IPS DF 4.7 (cell line): ENCODE measurements around the gene ANKRD13B.

Source experiments
- DNase-seq: peaks from one replicate; pipeline ENCODE4 v3.0.0-alpha.2; 2013; ENCODE audit warnings: low spot score; ENCODE audit errors: extremely low read depth

The ANKRD13B gene

DNA sequence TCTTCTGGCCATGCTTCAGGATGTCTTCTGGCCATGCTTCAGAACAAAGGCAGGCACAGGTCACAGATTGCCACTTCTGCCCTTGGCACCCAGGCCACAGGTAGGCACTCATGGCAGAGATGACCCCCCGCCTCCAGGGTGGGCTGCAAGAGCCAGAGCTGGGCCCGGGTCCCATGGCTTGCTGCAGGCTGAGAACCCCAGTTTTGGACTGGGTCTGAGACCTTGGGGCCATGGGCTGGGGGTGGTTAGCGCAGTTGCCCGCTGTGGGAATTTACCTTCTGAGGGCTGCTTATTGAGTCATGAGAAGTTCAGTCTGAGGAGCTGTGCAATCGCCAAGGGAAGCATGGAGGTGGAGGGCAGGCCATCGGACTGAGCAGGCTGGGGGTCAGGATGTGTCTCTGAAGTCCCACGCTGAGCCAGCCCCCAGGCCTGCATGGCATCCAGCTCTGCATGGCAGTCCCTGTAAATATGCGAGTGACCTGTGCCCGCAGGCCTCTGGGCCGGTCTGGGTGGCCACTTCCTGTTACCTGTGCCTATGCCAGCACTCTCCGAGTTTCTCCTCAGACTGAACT, 1.7 kb downstream of the ANKRD13B start:
- DNase-seq: no peak

- DNase-seq: no peak
Observed at GRCh38 chr17:29595107-29595942, 2.4 kb downstream of the ANKRD13B start.

- no peak for DNase-seq
Observed at GRCh38 chr17:29595943-29596774, 3.2 kb downstream of the ANKRD13B start.

DNA sequence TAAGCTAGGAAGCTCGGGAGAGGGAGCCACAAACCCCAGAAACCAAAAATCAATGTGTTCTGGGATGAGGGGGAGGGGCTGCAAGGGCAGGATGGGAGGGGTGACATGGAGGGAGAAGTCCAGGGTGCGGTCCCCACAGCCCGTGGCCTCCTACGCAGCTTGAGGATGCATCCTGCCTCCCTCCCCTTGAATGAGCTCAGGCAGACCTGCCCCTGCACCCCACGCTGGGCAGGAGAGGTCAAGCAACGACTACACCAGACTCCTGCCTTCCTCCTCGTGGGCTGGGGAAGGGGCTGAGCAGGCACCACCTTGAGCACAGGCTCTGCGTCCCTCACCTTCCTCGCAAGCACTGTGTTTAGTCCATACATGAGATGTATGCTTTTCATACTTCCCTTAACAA, 3.9 kb downstream of the ANKRD13B start:
- DNase-seq: no peak

DNA sequence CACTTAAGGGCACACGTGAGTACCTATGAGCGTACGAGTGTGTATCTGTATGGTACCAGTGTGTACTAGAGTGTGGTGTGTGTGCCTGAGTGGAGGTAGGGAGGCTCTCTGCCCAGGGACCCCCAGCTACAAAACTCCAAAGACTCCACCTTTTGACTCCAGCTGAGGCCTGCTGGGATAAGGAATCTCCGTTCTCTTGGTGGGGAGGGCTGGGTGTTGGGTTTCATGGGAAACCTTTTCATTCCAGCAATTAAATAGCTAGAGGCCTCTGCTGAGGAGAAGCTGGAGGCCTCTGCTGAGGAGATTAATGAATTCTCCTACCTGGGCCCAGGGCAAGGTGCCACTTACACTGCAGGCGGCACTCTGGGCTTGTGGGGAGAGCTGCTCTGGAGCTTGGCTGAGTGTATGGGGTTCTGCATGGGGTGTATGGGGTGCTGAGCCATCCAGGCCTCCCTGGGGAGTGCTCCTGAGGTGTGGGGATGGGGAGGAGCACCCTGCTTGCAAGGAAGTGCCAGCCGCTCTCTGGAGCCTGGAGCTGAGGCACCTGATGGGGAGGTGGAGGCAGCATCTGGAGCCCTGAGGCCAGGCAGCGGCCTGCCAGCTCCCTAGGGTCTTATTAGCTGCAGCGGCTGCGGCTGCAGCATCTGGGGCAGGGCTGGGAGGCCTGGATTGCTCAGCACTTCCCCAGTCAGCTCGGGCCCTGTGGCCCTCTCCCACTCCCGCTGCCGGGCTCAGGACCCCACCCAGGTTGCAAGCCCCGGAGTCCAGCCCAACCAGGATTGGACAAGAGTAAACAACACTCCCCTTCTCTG, 4.6 kb downstream of the ANKRD13B start:
- DNase-seq: no peak

DNA sequence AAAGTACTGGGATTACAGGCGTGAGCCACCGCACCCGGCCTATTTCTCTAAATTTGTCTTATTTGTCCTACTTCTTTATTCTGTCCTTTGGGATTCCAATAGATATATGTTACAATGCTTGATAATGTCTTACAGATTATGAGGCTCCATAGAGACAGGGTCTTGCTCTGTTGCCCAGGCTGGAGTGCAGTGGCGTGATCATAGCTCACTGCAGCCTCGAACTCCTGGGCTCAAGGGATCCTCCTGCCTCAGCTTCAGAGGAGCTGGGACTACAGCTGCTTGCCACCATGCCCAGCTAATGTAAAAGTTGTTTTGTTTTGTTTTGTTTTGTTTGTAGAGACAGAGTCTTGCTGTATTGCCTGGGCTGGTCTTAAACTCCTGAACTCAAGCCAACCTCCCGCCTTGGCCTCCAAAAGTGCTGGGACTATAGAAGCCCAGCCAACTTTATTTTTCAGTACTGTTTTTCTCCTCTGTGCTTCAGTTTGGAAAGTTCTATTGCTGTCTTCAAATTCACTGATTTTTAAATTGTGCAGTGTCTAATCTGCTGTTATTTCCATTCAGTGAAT, 10.3 kb downstream of the ANKRD13B start:
- DNase-seq: no peak

DNA sequence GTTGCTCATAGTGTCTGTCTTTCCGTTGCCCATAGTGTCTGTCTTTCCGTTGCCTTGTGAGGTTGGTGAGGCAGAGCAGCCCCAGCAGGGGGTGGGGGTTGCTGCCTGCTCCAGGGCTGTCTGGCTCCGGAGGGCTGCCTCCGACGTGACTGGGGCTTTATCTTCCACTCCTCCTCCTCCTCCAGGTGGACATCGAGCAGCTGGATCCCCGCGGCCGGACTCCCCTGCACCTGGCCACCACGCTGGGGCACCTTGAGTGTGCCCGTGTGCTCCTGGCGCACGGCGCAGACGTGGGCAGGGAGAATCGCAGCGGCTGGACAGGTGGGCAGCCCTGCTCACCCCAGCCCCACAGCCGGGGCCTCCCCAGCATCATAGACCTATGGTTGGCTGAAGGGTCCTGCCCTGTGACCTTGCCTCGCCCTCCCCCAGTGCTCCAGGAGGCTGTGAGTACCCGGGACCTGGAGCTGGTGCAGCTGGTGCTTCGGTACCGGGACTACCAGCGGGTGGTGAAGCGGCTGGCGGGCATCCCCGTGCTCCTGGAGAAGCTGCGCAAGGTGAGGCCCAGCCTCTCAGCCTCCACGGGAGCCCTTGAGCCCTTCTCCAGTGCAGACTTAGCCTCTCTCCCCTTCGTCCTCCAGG, 14.7 kb downstream of the ANKRD13B start:
- DNase-seq: no peak

GRCh38 chr17:29608986-29609385, 16.1 kb downstream of the ANKRD13B start:
- DNase-seq: no peak

- DNase-seq: no peak
Observed at GRCh38 chr17:29610395-29610794, 17.5 kb downstream of the ANKRD13B start.

GRCh38 chr17:29611351-29612093, 18.6 kb downstream of the ANKRD13B start:
- DNase-seq: no peak

GRCh38 chr17:29612094-29612403, 19.1 kb downstream of the ANKRD13B start:
- no peak for DNase-seq

- DNase-seq: no peak
Observed at GRCh38 chr17:29612404-29613280, 19.7 kb downstream of the ANKRD13B start.

GRCh38 chr17:29613352-29613837, 20.5 kb downstream of the ANKRD13B start:
- DNase-seq: no peak

DNA sequence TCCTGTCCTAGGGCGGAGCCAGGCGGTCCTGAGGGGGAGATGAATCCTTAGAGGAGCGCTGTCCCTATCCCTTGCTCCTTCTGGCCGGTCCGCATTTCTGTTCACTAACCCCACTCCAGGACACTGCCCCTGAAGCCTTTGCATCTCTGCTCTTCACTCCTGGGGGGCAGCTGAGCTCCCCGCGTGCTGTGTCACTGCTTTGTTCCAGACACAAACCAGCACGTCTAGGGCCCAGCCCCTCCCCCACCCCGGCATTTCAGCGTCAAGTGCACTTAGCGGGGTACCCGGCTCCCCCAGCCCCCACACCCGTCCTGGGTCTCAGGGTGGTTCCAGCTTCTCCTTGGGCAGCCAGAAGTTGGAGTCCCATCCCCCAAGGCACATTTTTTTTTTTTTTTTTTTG, 20.9 kb downstream of the ANKRD13B start:
- DNase-seq: no peak

DNA sequence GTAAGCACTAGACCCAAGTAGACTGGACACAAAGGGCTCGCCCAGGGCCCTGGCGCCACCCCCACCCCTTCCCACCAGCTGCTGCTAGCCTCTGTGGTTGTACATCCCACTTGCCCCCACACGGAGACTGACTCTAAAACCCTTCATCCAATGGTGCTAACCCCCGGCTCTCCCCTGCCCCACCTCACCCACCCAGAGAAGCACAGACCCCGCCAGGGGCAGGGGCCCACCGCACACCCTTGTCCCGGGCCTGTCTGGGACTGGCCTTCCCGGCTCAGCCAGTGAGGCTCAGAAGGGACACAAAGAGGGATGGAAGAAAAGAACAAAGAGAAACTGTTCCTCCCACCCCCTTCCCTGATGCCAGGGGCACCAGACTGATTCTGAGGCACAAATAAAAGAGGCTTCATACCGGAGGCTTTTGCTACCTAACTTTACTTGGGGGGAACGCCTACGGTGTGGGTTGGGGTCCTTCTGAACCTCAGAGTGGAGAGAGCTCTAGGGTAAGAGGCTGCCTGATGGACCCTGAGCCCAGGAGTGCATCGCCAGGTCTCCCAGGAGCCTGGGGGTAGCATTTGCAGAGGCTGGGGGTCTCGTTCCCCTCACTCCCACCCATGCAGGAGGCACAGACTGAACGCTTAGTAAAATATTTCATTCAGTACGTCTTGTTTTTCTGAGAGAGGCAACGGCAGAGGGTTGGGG, 21.6 kb downstream of the ANKRD13B start:
- DNase-seq: no peak

- DNase-seq: no peak
Observed at GRCh38 chr17:29615048-29615385, 22.1 kb downstream of the ANKRD13B start.

- no peak for DNase-seq
Observed at GRCh38 chr17:29615492-29616299, 22.8 kb downstream of the ANKRD13B start.
